GM18951 (cell line): Measurements from ENCODE around the gene PDGFRB.

ENCODE experiments used
- POLR2A ChIP-seq: IDR thresholded peaks from 4 replicates; pipeline ENCODE4 v1.6.1; 2011; ENCODE audit warnings: mild to moderate bottlenecking; ENCODE audit not compliant: insufficient read length, insufficient read depth; ENCODE audit errors: extremely low read depth
- in situ Hi-C: fragments of 300-500 bp; cut with MboI; formaldehyde crosslinking; loops from one replicate; pipeline ENCODE4 v1.12.0; 2022; ENCODE audit warnings: low sequenced_read_pairs, mixed read lengths, inconsistent platforms; ENCODE audit not compliant: unreplicated experiment

Gene PDGFRB

DNA sequence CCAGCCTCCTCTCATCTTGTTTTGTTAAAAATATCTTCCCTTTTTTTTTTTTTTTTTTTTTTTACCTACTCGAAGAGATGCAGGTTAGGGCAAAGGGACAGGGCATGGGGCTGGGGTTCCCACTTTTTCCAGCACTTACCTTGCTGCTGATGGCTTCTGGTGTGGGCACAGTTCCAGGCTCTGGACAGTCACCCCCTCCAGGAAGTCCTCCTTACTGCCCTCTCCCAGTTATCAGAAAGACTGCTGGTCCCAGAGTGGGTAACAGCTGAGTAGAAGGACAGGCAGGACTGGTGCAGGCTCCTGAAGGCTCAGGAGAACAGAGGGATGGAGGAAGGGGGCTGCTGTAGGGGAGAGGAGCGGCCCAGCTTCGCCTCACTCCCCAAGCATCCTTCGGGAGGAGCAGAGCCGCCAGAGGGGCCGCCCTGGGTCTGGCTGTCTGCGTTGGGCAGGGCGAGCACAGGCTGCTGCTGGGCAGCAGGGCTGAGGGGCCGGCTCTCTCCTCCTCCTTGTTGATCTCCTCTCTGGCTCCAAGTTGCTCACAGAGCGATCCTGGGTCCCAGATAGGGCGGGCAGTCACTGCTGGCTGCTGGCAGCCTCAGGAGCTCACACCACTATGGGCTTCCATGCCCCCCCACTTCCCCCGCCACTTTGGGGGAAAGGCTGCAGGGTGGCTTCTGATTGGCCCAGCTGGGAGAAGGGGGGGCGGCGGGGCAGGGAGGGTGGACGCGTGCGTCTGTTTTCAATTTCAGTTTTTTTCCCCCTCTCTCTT, at the start of gene PDGFRB:
PDGFRB (minus strand) TSS at position 588 of the 769 bp plus-strand sequence. CDS start 18,798 bp downstream, outside the sequence.
- no peak for TF ChIP-seq POLR2A
- in situ Hi-C loops: no loop called here

DNA sequence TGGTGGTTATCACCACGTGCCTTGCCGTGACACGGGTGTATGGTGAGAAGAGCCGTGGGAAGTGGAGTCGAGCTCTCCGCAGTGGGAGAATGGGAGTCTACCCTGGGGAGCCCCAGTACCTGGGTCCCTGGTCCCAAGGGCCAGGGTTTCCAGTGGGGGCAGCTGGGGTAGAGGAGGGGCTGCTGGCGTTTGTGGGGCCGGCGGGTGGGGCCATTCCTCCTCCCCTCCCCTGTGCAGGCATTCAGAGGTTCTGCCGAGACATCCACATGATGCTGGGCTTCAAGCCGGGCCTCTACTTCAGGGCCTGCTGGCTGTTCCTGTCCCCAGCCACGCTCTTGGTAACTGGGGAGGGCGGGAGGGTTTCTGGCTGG, 48.9 kb upstream of the PDGFRB start:
- TF ChIP-seq POLR2A: no peak
- in situ Hi-C loops: no loop called here

DNA sequence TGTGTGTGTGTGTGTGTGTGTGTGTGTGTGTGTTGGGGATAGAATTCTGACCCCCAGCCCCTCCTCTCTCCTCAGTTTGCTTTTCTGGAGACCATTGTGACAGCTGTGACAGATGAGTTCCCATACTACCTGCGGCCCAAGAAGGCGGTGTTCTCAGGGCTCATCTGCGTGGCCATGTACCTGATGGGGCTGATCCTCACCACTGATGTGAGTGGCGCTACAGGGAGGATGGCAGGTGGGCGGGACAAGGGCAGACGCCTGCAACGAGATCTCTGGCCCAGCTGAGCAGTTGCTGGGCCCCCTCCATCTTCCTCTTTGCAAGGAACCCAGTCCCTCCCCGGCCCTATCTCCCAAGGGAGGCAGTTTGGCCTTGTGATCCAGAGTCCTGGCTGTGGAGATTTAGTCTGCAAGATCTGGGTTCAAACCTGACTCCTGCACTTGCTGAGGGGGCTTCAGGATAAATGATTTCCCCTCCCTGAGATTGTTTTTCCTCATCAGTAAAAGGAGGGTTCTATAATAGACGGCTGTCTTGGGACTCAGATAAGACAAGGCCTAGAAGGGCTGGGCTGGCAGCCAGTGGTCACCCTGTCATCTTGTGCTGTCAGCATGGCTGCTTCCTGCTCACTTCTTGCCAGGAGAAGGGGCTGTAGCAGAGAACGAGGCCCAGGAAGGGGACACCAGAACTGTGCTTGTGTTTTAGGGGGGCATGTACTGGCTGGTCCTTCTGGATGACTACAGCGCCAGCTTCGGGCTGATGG, 48.4 kb upstream of the PDGFRB start:
- in situ Hi-C loops: no loop called here
- no peak for TF ChIP-seq POLR2A

DNA sequence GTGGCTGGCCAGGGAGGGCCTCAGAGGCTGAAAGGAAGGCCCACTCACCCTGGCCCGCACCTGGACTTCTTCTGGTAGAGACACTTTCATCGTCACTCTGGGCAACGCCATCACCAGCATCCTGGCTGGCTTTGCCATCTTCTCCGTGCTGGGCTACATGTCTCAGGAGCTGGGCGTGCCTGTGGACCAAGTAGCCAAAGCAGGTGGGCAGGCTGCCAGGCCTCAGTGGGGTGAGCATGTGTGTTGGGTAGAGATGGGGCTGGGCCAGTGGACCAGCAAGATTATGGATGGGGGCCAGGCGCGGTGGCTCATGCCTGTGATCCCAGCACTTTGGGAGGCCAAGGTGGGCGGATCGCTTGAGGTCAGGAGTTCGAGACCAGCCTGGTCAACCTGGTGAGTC, 46.9 kb upstream of the PDGFRB start:
- TF ChIP-seq POLR2A: no peak
- in situ Hi-C loops: no loop called here

DNA sequence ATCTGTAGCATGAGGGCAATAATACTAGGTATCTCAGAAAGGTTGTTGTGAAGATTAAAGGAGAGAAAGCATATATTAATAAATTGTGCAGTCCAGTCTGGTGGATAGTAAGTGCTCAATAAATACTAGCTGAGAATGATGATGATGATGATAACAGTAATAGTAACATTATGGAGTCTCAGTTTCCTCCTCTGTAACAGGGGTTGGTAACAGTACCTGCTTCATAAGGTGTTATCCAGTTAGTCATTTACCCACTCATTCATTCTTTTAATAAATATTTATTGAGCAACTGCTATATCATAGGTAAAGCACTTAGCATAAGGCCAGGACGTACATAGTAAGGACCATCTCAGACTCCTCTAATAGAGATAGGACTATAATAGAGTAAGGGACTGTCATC, 41.8 kb upstream of the PDGFRB start:
- no peak for TF ChIP-seq POLR2A
- in situ Hi-C loops: no loop called here

DNA sequence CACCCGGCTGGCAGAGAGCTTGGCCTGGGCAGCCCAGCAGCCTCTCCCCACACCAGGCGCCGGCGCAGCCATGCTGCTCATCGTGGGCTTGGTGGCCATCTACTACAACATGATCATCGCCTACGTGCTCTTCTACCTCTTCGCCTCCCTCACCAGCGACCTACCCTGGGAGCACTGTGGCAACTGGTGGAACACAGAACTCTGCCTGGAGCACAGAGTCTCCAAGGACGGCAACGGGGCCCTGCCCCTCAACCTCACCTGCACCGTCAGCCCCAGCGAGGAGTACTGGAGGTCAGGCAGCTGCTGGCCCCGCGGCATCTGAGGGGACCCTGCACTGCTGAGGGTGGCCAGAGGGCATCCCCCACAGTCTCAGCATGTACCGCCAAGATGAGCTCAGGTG, 41.3 kb upstream of the PDGFRB start:
- in situ Hi-C loops: no loop called here
- TF ChIP-seq POLR2A: no peak

DNA sequence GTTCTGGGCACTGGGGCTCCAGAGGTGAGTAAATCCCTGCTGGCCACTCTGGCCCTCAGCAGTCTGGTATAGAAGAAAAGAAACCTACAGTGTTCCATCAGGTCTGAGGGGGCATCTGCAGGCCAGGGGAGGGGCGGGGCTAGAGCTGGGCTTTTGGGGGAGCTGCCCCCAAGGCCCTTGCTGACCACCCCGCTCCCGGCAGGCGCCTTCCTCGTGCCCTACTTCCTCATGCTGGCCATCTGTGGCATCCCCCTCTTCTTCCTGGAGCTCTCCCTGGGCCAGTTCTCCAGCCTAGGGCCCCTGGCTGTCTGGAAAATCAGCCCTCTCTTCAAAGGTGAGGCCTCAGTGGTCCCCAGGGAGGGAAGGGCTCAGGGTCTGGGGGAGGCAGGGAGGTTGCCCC, 40.9 kb upstream of the PDGFRB start:
- in situ Hi-C loops: no loop called here
- no peak for TF ChIP-seq POLR2A

DNA sequence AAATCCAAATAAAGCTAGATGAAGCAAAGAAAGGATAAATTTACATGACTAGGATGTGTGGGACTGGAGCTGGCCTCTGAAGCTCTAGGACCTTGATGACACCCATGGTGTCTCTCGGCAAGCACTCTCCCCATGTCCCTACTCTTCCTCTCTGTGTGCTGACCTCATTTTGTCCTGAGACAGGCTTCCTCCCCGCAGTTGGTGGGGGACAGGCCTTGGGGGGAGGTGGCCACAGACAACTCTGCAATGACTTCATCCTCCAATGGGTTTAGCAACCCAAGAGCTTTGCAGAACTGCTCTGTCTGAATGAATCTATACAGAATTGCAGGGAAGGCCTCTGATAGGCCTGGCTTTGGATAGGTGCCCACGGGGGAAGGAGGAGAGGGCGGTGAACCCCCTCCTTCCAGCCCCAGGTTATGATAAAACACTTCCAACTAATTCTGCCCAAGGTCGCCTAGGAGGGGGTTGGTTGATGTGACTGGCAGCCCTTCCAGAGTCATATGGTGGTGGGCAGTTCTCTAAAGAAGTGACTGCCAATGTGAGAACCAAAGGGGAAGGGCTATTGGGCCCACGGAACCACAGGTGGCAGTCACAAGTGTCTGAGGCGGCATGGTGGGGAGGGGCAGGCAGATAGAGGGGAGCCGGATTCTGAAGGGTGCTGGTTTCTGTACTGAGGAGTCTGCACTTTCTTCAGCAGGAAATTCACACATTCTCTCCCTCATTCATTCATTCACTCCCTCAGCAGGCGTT, 40.3 kb upstream of the PDGFRB start:
- in situ Hi-C loops: no loop called here
- no peak for TF ChIP-seq POLR2A

DNA sequence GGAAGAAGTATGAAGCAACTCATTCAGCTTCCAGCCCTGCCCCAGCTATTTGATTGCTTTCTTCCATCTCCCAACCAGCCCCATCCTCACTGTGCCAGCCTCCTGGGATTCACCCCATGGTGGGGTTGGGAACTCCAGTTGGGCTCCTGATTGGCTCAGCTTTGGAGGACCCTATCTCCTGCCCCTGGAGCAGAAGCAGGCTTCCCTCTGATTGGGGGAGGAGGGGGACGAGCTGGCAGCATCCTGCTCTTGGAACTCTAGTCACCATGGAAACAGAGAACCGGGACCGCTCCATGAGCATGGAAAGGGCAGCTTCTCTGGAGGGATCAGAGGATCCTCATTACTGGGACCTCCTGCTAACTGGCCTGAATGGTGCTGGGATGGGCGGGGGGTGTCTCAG, 36.8 kb upstream of the PDGFRB start:
- in situ Hi-C loops: no loop called here
- no peak for TF ChIP-seq POLR2A

DNA sequence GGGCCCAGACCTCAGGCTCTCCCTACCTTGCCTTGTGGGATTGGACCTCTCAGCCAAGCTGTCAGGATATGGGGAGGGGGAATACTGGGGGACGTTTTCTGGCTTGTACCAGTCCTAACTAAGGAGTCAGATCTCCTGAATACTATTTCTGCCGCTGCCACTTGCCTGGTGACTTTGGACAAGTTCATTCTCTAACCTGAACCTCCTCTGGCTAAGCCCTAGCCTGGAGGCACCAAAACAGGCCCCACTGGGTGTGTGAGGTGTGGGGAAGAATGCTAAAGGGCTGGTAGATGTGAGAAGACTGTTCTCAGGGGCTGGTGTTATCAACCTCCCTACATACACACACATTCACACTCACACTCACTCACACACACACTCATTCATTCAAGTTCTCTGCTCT, 35.3 kb upstream of the PDGFRB start:
- TF ChIP-seq POLR2A: no peak

DNA sequence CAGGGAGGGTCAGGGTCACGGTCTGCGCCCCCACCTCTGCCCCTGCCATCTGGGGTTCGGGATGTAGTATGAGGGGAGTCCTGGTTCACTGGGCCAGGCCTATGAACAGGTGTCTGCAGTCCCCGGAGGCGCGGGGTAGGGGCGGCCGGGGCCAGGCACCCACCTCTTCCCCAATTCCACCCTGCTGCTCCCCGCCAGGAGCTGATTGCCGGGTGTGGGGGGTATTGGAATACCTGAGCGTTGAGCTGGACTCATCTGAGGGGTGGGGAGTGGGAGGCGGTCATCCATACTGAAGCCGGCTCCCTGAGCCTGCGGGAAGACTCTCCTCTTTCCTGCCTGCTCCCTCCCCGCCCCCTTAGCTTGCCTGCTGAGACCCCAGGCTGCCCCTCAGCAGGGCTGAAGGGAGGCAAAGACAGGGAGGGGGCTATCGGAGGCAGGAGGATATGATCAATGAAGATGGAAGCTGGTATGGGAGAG, 34.9 kb upstream of the PDGFRB start:
- no peak for TF ChIP-seq POLR2A
- in situ Hi-C loops: no loop called here

More for the DNA sequence above, 35.3 kb upstream of the PDGFRB start:
- in situ Hi-C loops: no loop called here

DNA sequence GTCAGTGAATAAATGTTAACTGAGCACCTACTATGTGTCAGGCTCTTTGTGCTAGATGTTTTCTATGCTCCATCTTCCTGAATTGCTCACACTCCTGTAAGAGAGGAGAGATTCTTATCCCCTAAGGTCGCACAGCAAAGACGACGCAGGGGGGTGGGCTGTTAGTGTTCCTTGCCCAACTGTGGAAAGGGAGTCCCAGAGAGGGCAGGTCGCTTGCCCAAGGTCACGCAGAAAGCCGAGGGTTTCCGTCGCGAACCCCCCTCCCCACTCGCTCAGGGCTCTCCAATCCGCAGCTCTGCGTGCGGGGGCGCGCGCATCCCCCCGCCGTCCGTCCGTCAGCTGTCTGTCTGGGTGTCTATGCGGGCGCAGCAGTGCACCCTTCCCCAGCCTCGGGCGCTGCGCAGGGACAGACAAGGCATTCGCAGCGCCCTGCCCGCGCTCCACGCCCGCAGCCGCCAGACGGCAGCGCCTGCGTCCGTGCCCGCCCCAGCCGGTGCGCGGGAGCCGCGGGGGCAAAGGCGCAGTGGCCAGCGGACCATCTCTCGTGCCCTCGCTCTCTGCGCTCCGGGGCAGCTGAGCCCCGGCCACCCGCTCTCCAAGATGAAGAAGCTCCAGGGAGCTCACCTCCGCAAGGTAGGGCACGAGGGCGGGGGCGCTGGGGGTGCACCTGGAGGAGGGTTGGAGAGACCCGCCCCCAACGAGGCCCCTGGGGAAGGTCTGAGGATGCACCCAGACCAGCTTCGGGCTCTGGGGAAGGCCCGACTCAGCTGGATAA, 34.3 kb upstream of the PDGFRB start, which contains the start of gene SLC6A7:
SLC6A7 (plus strand) TSS at position 335 of the 775 bp plus-strand sequence; CDS start at position 601, 266 bp downstream.
- TF ChIP-seq POLR2A: no peak
- in situ Hi-C loops: no loop called here
